ENCODE data around the gene TADA2A.
"Not testable (repeated sequence)": the region's sequence is repeated elsewhere in the genome, so short reads cannot be mapped to it uniquely, and the experiment has no call there.

The TADA2A gene

GRCh38 chr17:37490638-37491614 is 84.2 kb downstream of the TADA2A start:
- peak; percentile 76 for DNase-seq (ENCODE audit: low spot score)

- DNase-seq (ENCODE audit: low spot score): no peak
Observed at GRCh38 chr17:37492167-37492566, 85.5 kb downstream of the TADA2A start.

GRCh38 chr17:37493249-37494027 is 86.8 kb downstream of the TADA2A start:
- peak; percentile 80 for DNase-seq (ENCODE audit: low spot score)

- no peak for DNase-seq (ENCODE audit: low spot score)
Observed at GRCh38 chr17:37494401-37494831, 87.7 kb downstream of the TADA2A start.

- no peak for DNase-seq (ENCODE audit: low spot score)
Observed at GRCh38 chr17:37494971-37495370, 88.3 kb downstream of the TADA2A start.

- DNase-seq (ENCODE audit: low spot score): no peak
Observed at GRCh38 chr17:37500378-37500777, 93.7 kb downstream of the TADA2A start.

GRCh38 chr17:37502009-37502936 is 95.6 kb downstream of the TADA2A start:
- no peak for DNase-seq (ENCODE audit: low spot score)

GRCh38 chr17:37503148-37503547 is 96.5 kb downstream of the TADA2A start:
- DNase-seq (ENCODE audit: low spot score): no peak

- DNase-seq (ENCODE audit: low spot score): no peak
Observed at GRCh38 chr17:37505333-37505732, 98.6 kb downstream of the TADA2A start.

- peak; percentile 35 for DNase-seq (ENCODE audit: low spot score)
Observed at GRCh38 chr17:37506678-37507077, 100.0 kb downstream of the TADA2A start.

- DNase-seq (ENCODE audit: low spot score): no peak
Observed at GRCh38 chr17:37507111-37507510, 100.4 kb downstream of the TADA2A start.

GRCh38 chr17:37510056-37510455 is 103.4 kb downstream of the TADA2A start:
- no peak for DNase-seq (ENCODE audit: low spot score)

GRCh38 chr17:37511642-37512041 is 105.0 kb downstream of the TADA2A start:
- DNase-seq (ENCODE audit: low spot score): not testable (repeated sequence)

GRCh38 chr17:37512442-37513068 is 105.9 kb downstream of the TADA2A start:
- no peak for DNase-seq (ENCODE audit: low spot score)

GRCh38 chr17:37513711-37514110 is 107.0 kb downstream of the TADA2A start:
- DNase-seq (ENCODE audit: low spot score): no peak

- no peak for DNase-seq (ENCODE audit: low spot score)
Observed at GRCh38 chr17:37516127-37516571, 109.5 kb downstream of the TADA2A start.

GRCh38 chr17:37517881-37518280 is 111.2 kb downstream of the TADA2A start:
- no peak for DNase-seq (ENCODE audit: low spot score)

GRCh38 chr17:37518826-37519225 is 112.1 kb downstream of the TADA2A start:
- no peak for DNase-seq (ENCODE audit: low spot score)

GRCh38 chr17:37519251-37519985 is 112.7 kb downstream of the TADA2A start:
- DNase-seq (ENCODE audit: low spot score): peak; percentile 22

GRCh38 chr17:37520174-37520573 is 113.5 kb downstream of the TADA2A start:
- DNase-seq (ENCODE audit: low spot score): no peak

Data from SW480 (cell line).